ENCODE results near the gene LMAN2L. TPM values are rescaled to one million over a fixed set of nuclear protein-coding genes. Genes with fewer than 3 reads are reported as not detected.
A peak's percentile ranks its signal among the peaks of the same experiment; 100 is the strongest.

LMAN2L gene
- total and polyA plus RNA-seq, 2 donors (not counting 1 experiment from before 2014, with no cell fraction given), result 5.7 to 10.7 TPM

DNA sequence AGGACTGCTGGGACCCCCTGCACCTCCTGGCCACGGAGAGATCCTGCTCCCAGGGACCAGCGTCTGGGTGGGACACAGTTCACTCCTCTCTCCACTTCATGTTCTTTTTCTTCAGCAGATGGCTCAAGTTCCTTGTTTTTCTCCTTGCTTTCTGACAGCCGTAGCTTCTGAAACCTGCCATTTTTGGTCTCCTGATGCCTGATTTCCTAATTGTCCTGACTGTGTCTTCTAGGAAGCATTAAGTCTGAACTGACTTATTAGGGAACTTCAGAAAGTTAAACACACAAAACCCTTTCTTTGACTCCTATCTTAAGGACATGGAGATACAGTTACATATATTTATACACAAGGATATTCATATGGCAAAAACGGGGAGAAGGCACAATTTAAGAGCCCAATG lies 43.5 kb upstream of the LMAN2L start:
- H3K4me3 ChIP-seq (ENCODE audit: control extremely low read depth in 1 of 5, extremely low read depth in 1 of 5, insufficient read depth in 1 of 5, low read depth in 2 of 5, low read length in 4 of 5), result no peak overlapping the region
- Mint-ChIP-seq H3K4me3 (no peak overlapping the region), H3K27me3 (no peaks in the 10 kb centered on the region), H3K27ac (no peak overlapping the region), H3K4me1 (peaks cover 1% of the 10 kb centered on the region), H3K9me3 (ENCODE audit: insufficient read depth) (no peaks in the 10 kb centered on the region)
- no peak overlapping the region for H3K9ac ChIP-seq (ENCODE audit: low read length)
- H3K4me1 ChIP-seq (ENCODE audit: control insufficient read depth in 2 of 2, insufficient read depth in 2 of 2, low read length in 2 of 2), result no peaks in the 10 kb centered on the region
- H3K36me3 ChIP-seq (replicated peaks in 1 of 2; ENCODE audit: control extremely low read depth in 1 of 2, control insufficient read depth in 1 of 2, extremely low read depth in 1 of 2, insufficient read depth in 2 of 2, low read length in 1 of 2), result peaks cover 0 to 2% of the 10 kb centered on the region in 2 experiments
- peaks cover 57% of the 10 kb centered on the region for H3K79me2 ChIP-seq (ENCODE audit: control insufficient read depth, insufficient read depth, low read length)
- ChIA-PET POLR2A (no interaction called here), CTCF (interaction anchor here (1.9 kb wide), 1 partner anchor 17 kb away, joined by 7 read pairs; no protein-coding TSS in a partner anchor)
- no peak overlapping the region for H2AFZ ChIP-seq (ENCODE audit: insufficient read depth, low read depth, low read length, poor library complexity, severe bottlenecking)
- no peak overlapping the region for H3K27ac ChIP-seq (ENCODE audit: low read length in 2 of 2)
- intact Hi-C loops (cut with micrococcal nuclease), result no loop called here
- DNase-seq (no peak), ATAC-seq (ENCODE audit: low read depth) (no peak)
- H3K9me3 ChIP-seq (ENCODE audit: control extremely low read depth in 1 of 3, control insufficient read depth in 2 of 3, insufficient read depth in 1 of 3, low read length in 2 of 3), result no peaks in the 10 kb centered on the region
- 76% methylated on average over 3 of the region's 4 CpGs for WGBS (ENCODE audit: insufficient coverage)
- TF ChIP-seq EZH2 (IDR thresholded peaks at IDR 0.05; ENCODE audit: borderline replicate concordance, insufficient read depth, low read depth, low read length, poor library complexity, severe bottlenecking), result no peak
- TF ChIP-seq, protein P1, sequence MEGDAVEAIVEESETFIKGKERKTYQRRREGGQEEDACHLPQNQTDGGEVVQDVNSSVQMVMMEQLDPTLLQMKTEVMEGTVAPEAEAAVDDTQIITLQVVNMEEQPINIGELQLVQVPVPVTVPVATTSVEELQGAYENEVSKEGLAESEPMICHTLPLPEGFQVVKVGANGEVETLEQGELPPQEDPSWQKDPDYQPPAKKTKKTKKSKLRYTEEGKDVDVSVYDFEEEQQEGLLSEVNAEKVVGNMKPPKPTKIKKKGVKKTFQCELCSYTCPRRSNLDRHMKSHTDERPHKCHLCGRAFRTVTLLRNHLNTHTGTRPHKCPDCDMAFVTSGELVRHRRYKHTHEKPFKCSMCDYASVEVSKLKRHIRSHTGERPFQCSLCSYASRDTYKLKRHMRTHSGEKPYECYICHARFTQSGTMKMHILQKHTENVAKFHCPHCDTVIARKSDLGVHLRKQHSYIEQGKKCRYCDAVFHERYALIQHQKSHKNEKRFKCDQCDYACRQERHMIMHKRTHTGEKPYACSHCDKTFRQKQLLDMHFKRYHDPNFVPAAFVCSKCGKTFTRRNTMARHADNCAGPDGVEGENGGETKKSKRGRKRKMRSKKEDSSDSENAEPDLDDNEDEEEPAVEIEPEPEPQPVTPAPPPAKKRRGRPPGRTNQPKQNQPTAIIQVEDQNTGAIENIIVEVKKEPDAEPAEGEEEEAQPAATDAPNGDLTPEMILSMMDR (IDR thresholded peaks at IDR 0.05), result no peak
- H3K27me3 ChIP-seq (replicated peaks in 1 of 4; ENCODE audit: control extremely low read depth in 1 of 4, control insufficient read depth in 3 of 4, insufficient read depth in 4 of 4, low read length in 3 of 4), result no peaks in the 10 kb centered on the region
- H3K4me2 ChIP-seq (replicated peaks; ENCODE audit: low read depth, low read length, poor library complexity, severe bottlenecking), result no peak overlapping the region
- peaks cover 37% of the 10 kb centered on the region for H4K20me1 ChIP-seq (ENCODE audit: control insufficient read depth, insufficient read depth, low read length, poor library complexity, severe bottlenecking)

DNA sequence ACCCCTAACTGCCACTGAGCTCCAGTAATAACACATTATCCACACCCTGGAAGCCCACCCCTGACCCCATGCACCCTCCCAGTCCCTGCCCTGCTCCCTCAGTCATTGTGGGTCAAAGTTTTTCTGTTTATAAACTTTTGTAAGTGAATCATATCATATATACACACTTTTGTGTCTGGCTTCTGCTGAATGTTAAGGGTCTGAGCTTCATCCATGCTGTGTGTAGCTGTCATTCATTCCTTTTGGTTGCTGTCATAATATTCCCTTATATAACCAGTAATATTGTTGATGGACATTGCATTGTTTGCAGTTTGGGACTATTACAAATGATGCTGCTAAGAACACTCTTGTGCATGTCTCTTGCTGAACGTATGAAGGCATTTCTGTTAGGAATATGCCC lies 35.3 kb upstream of the LMAN2L start:
- Histone ChIP-seq H3K27ac (ENCODE audit: low read length in 2 of 2) (peak overlapping the region in 1 of 2 donors; percentile 78), H3K4me3 (ENCODE audit: control extremely low read depth in 1 of 5, extremely low read depth in 1 of 5, insufficient read depth in 1 of 5, low read depth in 2 of 5, low read length in 4 of 5) (no peak overlapping the region), H3K4me1 (ENCODE audit: control insufficient read depth in 2 of 2, insufficient read depth in 2 of 2, low read length in 2 of 2) (peaks cover 23 to 41% of the 10 kb centered on the region in 2 donors), H3K79me2 (ENCODE audit: control insufficient read depth, insufficient read depth, low read length) (peaks cover 78% of the 10 kb centered on the region), H3K36me3 (replicated peaks in 1 of 2; ENCODE audit: control extremely low read depth in 1 of 2, control insufficient read depth in 1 of 2, extremely low read depth in 1 of 2, insufficient read depth in 2 of 2, low read length in 1 of 2) (peaks cover 0 to 4% of the 10 kb centered on the region in 2 experiments), H3K9me3 (ENCODE audit: control extremely low read depth in 1 of 3, control insufficient read depth in 2 of 3, insufficient read depth in 1 of 3, low read length in 2 of 3) (no peaks in the 10 kb centered on the region), H2AFZ (ENCODE audit: insufficient read depth, low read depth, low read length, poor library complexity, severe bottlenecking) (no peak overlapping the region), H3K9ac (ENCODE audit: low read length) (no peak overlapping the region), H3K4me2 (replicated peaks; ENCODE audit: low read depth, low read length, poor library complexity, severe bottlenecking) (no peak overlapping the region), H3K27me3 (replicated peaks in 1 of 4; ENCODE audit: control extremely low read depth in 1 of 4, control insufficient read depth in 3 of 4, insufficient read depth in 4 of 4, low read length in 3 of 4) (no peaks in the 10 kb centered on the region), H4K20me1 (ENCODE audit: control insufficient read depth, insufficient read depth, low read length, poor library complexity, severe bottlenecking) (peaks cover 2% of the 10 kb centered on the region)
- POLR2A ChIA-PET, result no interaction called here
- Mint-ChIP-seq H3K27me3 (no peaks in the 10 kb centered on the region), H3K4me1 (peaks cover 35% of the 10 kb centered on the region), H3K4me3 (peak overlapping the region; percentile 47), H3K27ac (peak overlapping the region; percentile 68), H3K9me3 (ENCODE audit: insufficient read depth) (no peaks in the 10 kb centered on the region)
- TF ChIP-seq EZH2 (IDR thresholded peaks at IDR 0.05; ENCODE audit: borderline replicate concordance, insufficient read depth, low read depth, low read length, poor library complexity, severe bottlenecking), result no peak
- TF ChIP-seq, protein P1 (IDR thresholded peaks at IDR 0.05), result no peak
- intact Hi-C loops (cut with micrococcal nuclease), result no loop called here
- WGBS (ENCODE audit: insufficient coverage), result no CpG with 5 or more reads among the region's 1 CpG
- DNase-seq (no peak), ATAC-seq (ENCODE audit: low read depth) (no peak)
- CTCF ChIA-PET, result interaction anchor here (1.4 to 7.0 kb wide), 7 partner anchors 10 to 83 kb away, joined by 3 to 85 read pairs (median 5); partner anchors contain the start of genes ANKRD39, CNNM3 and CNNM4

Measured in B cell (primary cell).